HepG2 (cell line): ENCODE measurements around the gene NOVA2. TPM values are rescaled to one million over a fixed set of nuclear protein-coding genes. Genes with fewer than 3 reads are reported as not detected.
A peak's percentile ranks its signal among the peaks of the same experiment; 100 is the strongest.

Experiments used
- ARID3A ChIP-seq: IDR thresholded peaks from 2 replicates; pipeline ENCODE4 v1.6.1; 2012; ENCODE audit warnings: low read depth, low read length, improper control_type of control experiment
- HMG20B ChIP-seq: conservative IDR thresholded peaks from 2 replicates; pipeline ENCODE4 v1.6.1; 2016; ENCODE audit warnings: missing genetic modification reagents, missing compliant biosample characterization
- MEIS2 ChIP-seq: sonication (generic); formaldehyde crosslinking; IDR thresholded peaks from 2 replicates; pipeline ENCODE4 v1.9.0; 2021; ENCODE audit warnings: mild to moderate bottlenecking, missing genetic modification reagents
- MTF1 ChIP-seq: sonication (generic); formaldehyde crosslinking; IDR thresholded peaks from 2 replicates; pipeline ENCODE4 v1.5.0; 2020; ENCODE audit warnings: missing genetic modification reagents
- NFE2L2 ChIP-seq: fragments of 150-350 bp; IDR thresholded peaks from 2 replicates; pipeline ENCODE4 v1.6.1; 2014; ENCODE audit warnings: low read length
- POGZ ChIP-seq: sonication (generic); formaldehyde crosslinking; IDR thresholded peaks from 2 replicates; pipeline ENCODE4 v1.4.0; 2020; ENCODE audit warnings: mild to moderate bottlenecking, missing genetic modification reagents
- RFXANK ChIP-seq: IDR thresholded peaks from 2 replicates; pipeline ENCODE4 v1.6.1; 2016
- SATB2 ChIP-seq: sonication (generic); formaldehyde crosslinking; IDR thresholded peaks from 2 replicates; pipeline ENCODE4 v1.5.0; 2020; ENCODE audit warnings: missing genetic modification reagents
- TBX2 ChIP-seq: sonication (generic); formaldehyde crosslinking; IDR thresholded peaks from 2 replicates; pipeline ENCODE4 v1.5.0; 2020; ENCODE audit warnings: missing genetic modification reagents, mild to moderate bottlenecking, borderline replicate concordance
- WIZ ChIP-seq: sonication (generic); formaldehyde crosslinking; IDR thresholded peaks from 2 replicates; pipeline ENCODE4 v1.5.1; 2020; ENCODE audit warnings: mild to moderate bottlenecking, missing genetic modification reagents
- ZBTB46 ChIP-seq: sonication (generic); formaldehyde crosslinking; IDR thresholded peaks from 2 replicates; pipeline ENCODE4 v1.4.0; 2020; ENCODE audit warnings: mild to moderate bottlenecking, missing genetic modification reagents, borderline replicate concordance
- ZNF329 ChIP-seq: sonication (generic); formaldehyde crosslinking; IDR thresholded peaks from 2 replicates; pipeline ENCODE4 v1.9.0; 2021; ENCODE audit warnings: low read depth, mild to moderate bottlenecking, missing genetic modification reagents
- ZNF576 ChIP-seq: sonication (generic); formaldehyde crosslinking; IDR thresholded peaks from 2 replicates; pipeline ENCODE4 v1.4.0; 2020; ENCODE audit warnings: mild to moderate bottlenecking, missing genetic modification reagents
- ZNF598 ChIP-seq: sonication (generic); formaldehyde crosslinking; IDR thresholded peaks from 2 replicates; pipeline ENCODE4 v1.5.1; 2020; ENCODE audit warnings: mild to moderate bottlenecking, missing genetic modification reagents, borderline replicate concordance
- ZSCAN25 ChIP-seq: sonication (generic); formaldehyde crosslinking; IDR thresholded peaks from 2 replicates; pipeline ENCODE4 v1.8.0; 2022; ENCODE audit warnings: mild to moderate bottlenecking, missing genetic modification reagents
- ZZZ3 ChIP-seq: sonication (generic); formaldehyde crosslinking; IDR thresholded peaks from 2 replicates; pipeline ENCODE4 v1.4.0; 2020; ENCODE audit warnings: missing genetic modification reagents, mild to moderate bottlenecking, borderline replicate concordance
- polyA plus RNA-seq, 8 experiments: library from polyadenylated mRNA; depleted of rRNA in 3 of 8; stranded (reverse) in 7 of 8; unstranded in 1 of 8; fragments of >200 nt; fragmentation: Illumina TruSeq in 4 of 8; extraction: Trizol in 4 of 8; gene quantifications; 2 replicates each; pipeline versions ENCODE4 v1.2.1 to v1.2.3, GENCODE V29; 2011 to 2016; ENCODE audit warnings: low read depth in 4 of 8, missing spikeins in 1 of 8, mixed read lengths in 1 of 8; ENCODE audit not compliant: insufficient read depth in 1 of 8
- total RNA-seq, 5 experiments: library from RNA; depleted of rRNA; stranded (reverse); fragments of >200 nt; fragmentation: Illumina TruSeq; extraction: Trizol; gene quantifications; 2 replicates each; pipeline ENCODE4 v1.2.3, GENCODE V29; 2016; ENCODE audit warnings: low read depth in 1 of 5
- TF ChIP-seq, protein P1 (sequence below): sonication (generic); formaldehyde crosslinking; IDR thresholded peaks from 2 replicates; pipeline ENCODE4 v1.9.0; 2022; ENCODE audit warnings: missing genetic modification reagents, mild to moderate bottlenecking, borderline replicate concordance
- TF ChIP-seq, protein P2 (sequence below): sonication (generic); IDR thresholded peaks from 2 replicates; pipeline ENCODE4 v1.6.1; 2016; ENCODE audit warnings: low read depth, borderline replicate concordance
- TF ChIP-seq, protein P3 (sequence below): sonication (generic); formaldehyde crosslinking; IDR thresholded peaks from 2 replicates; pipeline ENCODE4 v1.5.0; 2020; ENCODE audit warnings: missing genetic modification reagents
- TF ChIP-seq, protein P4 (sequence below): sonication (generic); formaldehyde crosslinking; IDR thresholded peaks from 2 replicates; pipeline ENCODE4 v1.4.0; 2020; ENCODE audit warnings: mild to moderate bottlenecking, low read depth, missing genetic modification reagents

Gene NOVA2
- total and polyA plus RNA-seq, 2 of the 13 experiments (the other 11 are each of a cell fraction or from before 2014, with no cell fraction given): not detected

- TF ChIP-seq NFE2L2 (no peak), SATB2 (CRISPR knock-in tag) (no peak), ZZZ3 (CRISPR knock-in tag) (no peak), HMG20B (CRISPR knock-in tag) (no peak), WIZ (no peak), TBX2 (CRISPR knock-in tag) (no peak; the same call in 1 of the 2 replicates), ARID3A (no peak), MTF1 (no peak), ZBTB46 (no peak), ZNF598 (CRISPR knock-in tag) (no peak), POGZ (CRISPR knock-in tag) (no peak), ZNF576 (no peak), MEIS2 (CRISPR knock-in tag) (0 out of 2 replicates have a peak, but pooled peaks have one; percentile 3), ZSCAN25 (CRISPR knock-in tag) (no peak), ZNF329 (CRISPR knock-in tag) (no peak), RFXANK (CRISPR knock-in tag) (no peak)
- TF ChIP-seq, protein P1, sequence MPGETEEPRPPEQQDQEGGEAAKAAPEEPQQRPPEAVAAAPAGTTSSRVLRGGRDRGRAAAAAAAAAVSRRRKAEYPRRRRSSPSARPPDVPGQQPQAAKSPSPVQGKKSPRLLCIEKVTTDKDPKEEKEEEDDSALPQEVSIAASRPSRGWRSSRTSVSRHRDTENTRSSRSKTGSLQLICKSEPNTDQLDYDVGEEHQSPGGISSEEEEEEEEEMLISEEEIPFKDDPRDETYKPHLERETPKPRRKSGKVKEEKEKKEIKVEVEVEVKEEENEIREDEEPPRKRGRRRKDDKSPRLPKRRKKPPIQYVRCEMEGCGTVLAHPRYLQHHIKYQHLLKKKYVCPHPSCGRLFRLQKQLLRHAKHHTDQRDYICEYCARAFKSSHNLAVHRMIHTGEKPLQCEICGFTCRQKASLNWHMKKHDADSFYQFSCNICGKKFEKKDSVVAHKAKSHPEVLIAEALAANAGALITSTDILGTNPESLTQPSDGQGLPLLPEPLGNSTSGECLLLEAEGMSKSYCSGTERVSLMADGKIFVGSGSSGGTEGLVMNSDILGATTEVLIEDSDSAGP (CRISPR knock-in tag): peak; percentile 99
- TF ChIP-seq, protein P2, sequence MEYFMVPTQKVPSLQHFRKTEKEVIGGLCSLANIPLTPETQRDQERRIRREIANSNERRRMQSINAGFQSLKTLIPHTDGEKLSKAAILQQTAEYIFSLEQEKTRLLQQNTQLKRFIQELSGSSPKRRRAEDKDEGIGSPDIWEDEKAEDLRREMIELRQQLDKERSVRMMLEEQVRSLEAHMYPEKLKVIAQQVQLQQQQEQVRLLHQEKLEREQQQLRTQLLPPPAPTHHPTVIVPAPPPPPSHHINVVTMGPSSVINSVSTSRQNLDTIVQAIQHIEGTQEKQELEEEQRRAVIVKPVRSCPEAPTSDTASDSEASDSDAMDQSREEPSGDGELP: no peak
- TF ChIP-seq, protein P3, sequence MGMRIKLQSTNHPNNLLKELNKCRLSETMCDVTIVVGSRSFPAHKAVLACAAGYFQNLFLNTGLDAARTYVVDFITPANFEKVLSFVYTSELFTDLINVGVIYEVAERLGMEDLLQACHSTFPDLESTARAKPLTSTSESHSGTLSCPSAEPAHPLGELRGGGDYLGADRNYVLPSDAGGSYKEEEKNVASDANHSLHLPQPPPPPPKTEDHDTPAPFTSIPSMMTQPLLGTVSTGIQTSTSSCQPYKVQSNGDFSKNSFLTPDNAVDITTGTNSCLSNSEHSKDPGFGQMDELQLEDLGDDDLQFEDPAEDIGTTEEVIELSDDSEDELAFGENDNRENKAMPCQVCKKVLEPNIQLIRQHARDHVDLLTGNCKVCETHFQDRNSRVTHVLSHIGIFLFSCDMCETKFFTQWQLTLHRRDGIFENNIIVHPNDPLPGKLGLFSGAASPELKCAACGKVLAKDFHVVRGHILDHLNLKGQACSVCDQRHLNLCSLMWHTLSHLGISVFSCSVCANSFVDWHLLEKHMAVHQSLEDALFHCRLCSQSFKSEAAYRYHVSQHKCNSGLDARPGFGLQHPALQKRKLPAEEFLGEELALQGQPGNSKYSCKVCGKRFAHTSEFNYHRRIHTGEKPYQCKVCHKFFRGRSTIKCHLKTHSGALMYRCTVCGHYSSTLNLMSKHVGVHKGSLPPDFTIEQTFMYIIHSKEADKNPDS (CRISPR knock-in tag): no peak; the same call in 1 of the 2 replicates
- TF ChIP-seq, protein P4, sequence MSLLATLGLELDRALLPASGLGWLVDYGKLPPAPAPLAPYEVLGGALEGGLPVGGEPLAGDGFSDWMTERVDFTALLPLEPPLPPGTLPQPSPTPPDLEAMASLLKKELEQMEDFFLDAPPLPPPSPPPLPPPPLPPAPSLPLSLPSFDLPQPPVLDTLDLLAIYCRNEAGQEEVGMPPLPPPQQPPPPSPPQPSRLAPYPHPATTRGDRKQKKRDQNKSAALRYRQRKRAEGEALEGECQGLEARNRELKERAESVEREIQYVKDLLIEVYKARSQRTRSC (CRISPR knock-in tag): no peak
Measured at GRCh38 chr19:45885556-45886426, 87.9 kb downstream of the NOVA2 start, which contains the start of gene IRF2BP1 (continued).
